ENCODE results near the gene SMG6.

- no peak for TF ChIP-seq POLR2A (IDR thresholded peaks at IDR 0.05)
- TF ChIP-seq CTCF (IDR thresholded peaks at IDR 0.05), result no peak
- no peak for TF ChIP-seq POLR2AphosphoS5 (IDR thresholded peaks at IDR 0.05)
Measured at GRCh38 chr17:2191785-2192184, 111.8 kb downstream of the SMG6 start.

Measured in sigmoid colon (tissue), 4 donors.